GM18499 (cell line): ENCODE data around the gene DNAJC4.

Experiments
- ATAC-seq: cut with Tn5 transposase; IDR thresholded peaks from one replicate; pipeline ENCODE4 v1.9.1; 2021; ENCODE audit warnings: moderate number of reproducible peaks; ENCODE audit not compliant: insufficient read depth, unreplicated experiment

DNAJC4 gene

GRCh38 chr11:64255135-64256128, 25.1 kb downstream of the DNAJC4 start:
- ATAC-seq: no peak

GRCh38 chr11:64256300-64256699, 26.0 kb downstream of the DNAJC4 start:
- ATAC-seq: no peak

- ATAC-seq: no peak
Measured at GRCh38 chr11:64258356-64258755, 28.0 kb downstream of the DNAJC4 start.

- no peak for ATAC-seq
Measured at GRCh38 chr11:64258946-64259532, 28.7 kb downstream of the DNAJC4 start.

DNA sequence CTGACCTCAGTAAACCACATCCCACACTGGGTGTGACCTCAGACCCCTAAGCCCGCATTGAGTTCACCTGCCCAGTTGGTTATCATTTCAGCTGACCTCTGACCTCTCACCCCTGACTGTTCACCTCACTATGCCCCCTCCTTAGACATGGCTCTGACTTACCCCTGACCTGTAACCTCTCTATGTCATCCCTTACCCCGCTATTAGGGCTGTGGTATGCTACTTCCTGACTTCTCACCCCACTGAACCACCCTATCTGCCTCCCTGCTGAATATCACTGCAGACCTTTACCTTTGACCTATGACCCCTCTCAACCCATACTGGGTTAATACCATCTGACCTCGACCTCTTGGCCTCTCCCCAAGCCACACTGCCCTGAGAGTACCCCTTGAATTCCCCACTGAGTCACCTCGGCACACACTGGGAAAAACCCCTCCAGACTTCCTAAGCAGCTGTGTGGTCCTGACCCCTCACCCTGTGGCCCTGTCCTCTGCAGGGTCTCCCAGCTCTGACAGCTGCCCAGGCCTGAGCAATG, 29.3 kb downstream of the DNAJC4 start:
- no peak for ATAC-seq

GRCh38 chr11:64260147-64260708, 29.9 kb downstream of the DNAJC4 start:
- ATAC-seq: no peak

GRCh38 chr11:64261556-64262080, 31.3 kb downstream of the DNAJC4 start:
- ATAC-seq: no peak

DNA sequence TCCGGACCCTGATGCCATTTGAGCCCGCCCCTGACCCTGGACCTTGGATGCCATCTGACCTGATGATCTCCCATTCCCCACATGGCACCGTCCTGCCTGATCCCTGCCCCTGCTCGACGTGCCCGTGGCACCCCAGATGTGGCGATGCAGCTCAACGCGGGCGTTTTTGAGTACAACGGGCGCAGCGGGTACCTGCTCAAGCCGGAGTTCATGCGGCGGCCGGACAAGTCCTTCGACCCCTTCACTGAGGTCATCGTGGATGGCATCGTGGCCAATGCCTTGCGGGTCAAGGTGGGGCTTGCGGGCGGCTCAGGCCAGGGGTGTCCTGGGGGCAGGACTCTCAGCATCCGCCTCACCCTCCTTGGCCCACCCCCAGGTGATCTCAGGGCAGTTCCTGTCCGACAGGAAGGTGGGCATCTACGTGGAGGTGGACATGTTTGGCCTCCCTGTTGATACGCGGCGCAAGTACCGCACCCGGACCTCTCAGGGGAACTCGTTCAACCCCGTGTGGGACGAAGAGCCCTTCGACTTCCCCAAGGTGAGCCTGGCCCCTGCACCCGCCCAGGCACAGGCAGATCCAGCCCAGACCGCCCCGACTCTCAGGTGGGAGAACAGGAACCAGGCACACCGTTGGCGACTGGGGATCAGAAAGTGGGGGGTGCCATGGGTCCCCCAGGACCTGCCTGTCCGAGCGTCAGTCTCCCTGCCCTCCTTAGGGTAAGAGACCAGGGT, 32.1 kb downstream of the DNAJC4 start:
- ATAC-seq: no peak

GRCh38 chr11:64263021-64263946, 32.9 kb downstream of the DNAJC4 start:
- no peak for ATAC-seq

- no peak for ATAC-seq
Measured at GRCh38 chr11:64263947-64264317, 33.6 kb downstream of the DNAJC4 start.

DNA sequence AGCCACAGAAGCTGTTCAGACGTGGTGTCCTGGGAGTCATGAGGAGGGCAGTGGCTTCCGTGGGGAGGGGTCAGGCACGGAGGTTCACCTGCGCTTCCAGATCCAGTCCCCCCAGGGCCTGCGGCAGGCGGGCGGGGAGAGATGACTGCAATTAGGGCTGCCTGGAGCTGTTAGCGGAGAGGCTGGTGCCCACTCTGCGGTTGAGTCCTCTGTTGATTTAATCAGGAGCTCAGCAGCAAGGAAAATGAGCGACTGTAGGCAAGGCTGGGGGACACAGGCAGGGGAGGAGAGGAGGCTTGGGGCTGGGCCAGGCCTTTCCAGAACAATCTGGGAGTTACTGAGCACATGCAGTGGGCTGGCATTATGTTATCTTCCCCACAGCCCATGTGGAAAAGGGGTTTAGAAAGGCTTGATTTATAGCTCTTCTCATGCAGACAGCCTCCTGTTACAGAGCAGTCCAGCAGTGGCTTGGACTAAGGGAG, 34.1 kb downstream of the DNAJC4 start:
- ATAC-seq: no peak

GRCh38 chr11:64265176-64266160, 35.1 kb downstream of the DNAJC4 start:
- no peak for ATAC-seq

GRCh38 chr11:64266339-64266738, 36.0 kb downstream of the DNAJC4 start:
- ATAC-seq: no peak

- ATAC-seq: no peak
Measured at GRCh38 chr11:64267207-64267945, 37.0 kb downstream of the DNAJC4 start.

DNA sequence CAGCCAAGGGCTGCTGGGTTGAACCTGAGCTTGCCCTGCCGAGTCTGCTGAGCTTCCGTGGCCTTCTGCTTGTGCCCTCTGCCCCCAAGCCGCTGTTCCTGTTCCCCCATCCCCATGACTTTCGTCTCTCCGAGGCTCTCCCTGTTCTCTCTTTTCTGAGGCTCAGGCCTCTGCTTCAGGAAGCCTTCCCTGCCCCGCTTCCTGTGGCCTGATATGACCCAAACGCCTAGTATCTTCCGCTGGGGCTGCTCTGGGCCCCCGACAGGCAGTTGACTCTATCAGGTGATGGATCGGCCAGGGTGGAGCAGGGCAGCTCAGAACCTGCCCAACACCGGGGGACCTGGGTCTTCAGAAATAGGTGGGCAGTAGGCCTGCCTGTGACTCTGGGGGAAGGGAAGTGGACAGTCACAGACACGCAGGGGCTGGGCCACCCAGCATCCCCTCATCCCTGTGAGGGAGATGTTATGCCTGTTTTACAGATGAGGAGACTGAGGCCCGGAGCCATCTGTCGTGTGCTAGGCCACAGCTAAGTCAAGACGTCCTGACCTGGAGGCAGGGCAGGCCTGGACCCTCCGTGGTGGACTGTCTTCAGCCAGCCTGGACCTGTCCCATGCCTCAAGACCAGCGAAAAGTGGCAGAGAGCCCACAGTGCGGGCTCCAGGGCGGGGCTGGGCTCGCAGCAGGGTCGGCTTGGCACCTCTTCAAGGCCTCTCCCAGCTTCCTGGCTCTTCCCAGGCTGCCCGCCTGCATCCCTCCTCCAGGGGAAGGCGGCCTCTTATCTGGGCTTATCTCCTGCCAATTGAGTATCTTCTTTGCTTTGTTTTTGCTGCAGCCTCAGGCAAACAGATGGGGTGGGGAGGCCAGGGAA, 37.9 kb downstream of the DNAJC4 start:
- ATAC-seq: no peak

DNA sequence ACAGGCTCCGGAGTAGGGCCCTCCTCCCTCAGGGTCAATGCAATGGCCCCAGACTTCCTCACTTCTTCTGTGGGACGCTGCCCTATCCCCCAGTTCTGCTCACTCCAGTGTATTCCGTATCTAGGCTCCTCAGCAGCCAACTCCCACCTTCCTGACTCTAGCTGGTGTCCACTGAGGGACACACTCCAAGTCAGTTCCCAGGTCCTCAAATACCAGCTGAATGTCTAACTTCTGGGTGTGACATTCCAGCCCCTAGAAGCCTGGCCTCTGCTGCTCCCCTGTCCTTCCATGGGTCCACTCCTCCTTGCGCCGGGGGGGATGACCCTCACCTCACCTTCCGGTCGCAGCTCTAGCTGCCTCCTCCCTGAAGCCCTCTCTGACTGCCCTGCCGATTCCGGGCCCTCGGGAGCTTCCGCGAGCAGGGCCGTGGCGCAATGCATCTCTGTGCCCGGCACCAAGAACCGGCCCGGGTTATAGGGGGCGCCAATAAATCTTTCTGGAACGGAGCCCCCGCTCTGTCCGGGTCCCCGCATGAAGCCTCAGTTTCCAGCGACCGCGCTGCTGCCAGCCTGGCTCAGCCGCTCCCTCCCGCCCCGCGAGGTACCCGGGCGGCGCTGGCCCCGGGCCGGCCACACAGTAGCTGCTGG, 38.7 kb downstream of the DNAJC4 start:
- ATAC-seq: no peak
